ENCODE data around the gene GAK.
"Not testable (repeated sequence)": the region's sequence is repeated elsewhere in the genome, so short reads cannot be mapped to it uniquely, and the experiment has no call there.

- TF ChIP-seq CTCF (IDR thresholded peaks at IDR 0.05; ENCODE audit: low read depth, low read length, missing input control); TAF1 (conservative IDR thresholded peaks at IDR 0.05); YY1 (IDR thresholded peaks at IDR 0.05); GABPA (IDR thresholded peaks at IDR 0.05 in 1 of 2, conservative IDR thresholded peaks at IDR 0.05 in 1 of 2); HNF4A (conservative IDR thresholded peaks at IDR 0.05); ATF3 (IDR thresholded peaks at IDR 0.05); RAD21 (IDR thresholded peaks at IDR 0.05); RXRA (IDR thresholded peaks at IDR 0.05); MAX (IDR thresholded peaks at IDR 0.05); EGR1 (IDR thresholded peaks at IDR 0.05; ENCODE audit: low read depth in 2 of 2); SP1 (IDR thresholded peaks at IDR 0.05); REST (IDR thresholded peaks at IDR 0.05): not testable (repeated sequence)
Measured at GRCh38 chr4:976016-976415, 43.9 kb upstream of the GAK start.
